Breast epithelium (tissue), 4 donors: ENCODE results near the gene GALNT3. TPM values are rescaled to one million over a fixed set of nuclear protein-coding genes. Genes with fewer than 3 reads are reported as not detected.

ENCODE experiments used
- DNase-seq, 2 donors: peaks; one replicate each; pipeline ENCODE4 v3.0.0-alpha.2; 2019; ENCODE audit warnings: low spot score in 2 of 2
- H3K27ac ChIP-seq, 2 donors: fragments of 200-600 bp; sonication (generic) in 1 of 2; one replicate each; pipeline ENCODE4 v1.5.1; 2016 to 2019; ENCODE audit warnings: mild to moderate bottlenecking in 1 of 2
- H3K27me3 ChIP-seq, 2 donors: fragments of 200-600 bp; sonication (generic) in 1 of 2; one replicate each; pipeline versions ENCODE4 v1.5.1 to v1.6.0; 2017 to 2019; ENCODE audit warnings: control low read depth in 1 of 2, mild to moderate bottlenecking in 1 of 2
- H3K36me3 ChIP-seq: fragments of 200-600 bp; one replicate; pipeline ENCODE4 v1.5.1; 2019
- H3K4me1 ChIP-seq, 2 donors: fragments of 200-600 bp; sonication (generic); one replicate each; pipeline ENCODE4 v1.5.1; 2016 to 2019; ENCODE audit warnings: control low read depth in 1 of 2
- H3K4me3 ChIP-seq, 3 donors: fragments of 200-600 bp; sonication (generic); 1 replicate in 2 of 3; 2 replicates in 1 of 3; pipeline ENCODE4 v1.5.1; 2016 to 2019; ENCODE audit warnings: mild to moderate bottlenecking in 3 of 3, moderate library complexity in 2 of 3
- H3K9me3 ChIP-seq, 2 donors: fragments of 200-600 bp; sonication (generic) in 1 of 2; one replicate each; pipeline ENCODE4 v1.5.1; 2016 to 2019; ENCODE audit warnings: control low read depth in 1 of 2
- POLR2A ChIP-seq: fragments of 450-650 bp; IDR thresholded peaks from one replicate; pipeline ENCODE4 v1.6.1; 2016; ENCODE audit warnings: antibody characterized with exemption, mild to moderate bottlenecking, moderate library complexity
- POLR2AphosphoS5 ChIP-seq, 3 donors: sonication (generic); formaldehyde crosslinking; IDR thresholded peaks; one replicate each; pipeline ENCODE4 v1.6.1; 2017; ENCODE audit warnings: antibody characterized with exemption in 3 of 3
- intact Hi-C: fragments of 100-400 bp; cut with DNase I; formaldehyde crosslinking; loops from one replicate; pipeline ENCODE4 v1.15.1; 2023; ENCODE audit warnings: low total_unique reads
- total RNA-seq, 3 donors: library from RNA; depleted of rRNA; stranded (reverse); fragments of >200 nt; gene quantifications; one replicate each; pipeline ENCODE4 v1.1.0, GENCODE V29; 2016
- TF ChIP-seq, protein P1 (sequence below), 3 donors: fragments of 450-650 bp; IDR thresholded peaks; one replicate each; pipeline ENCODE4 v1.5.1; 2016 to 2017; ENCODE audit warnings: antibody characterized with exemption in 3 of 3, mild to moderate bottlenecking in 3 of 3, moderate library complexity in 3 of 3

Gene GALNT3
- total RNA-seq, 3 donors from 2014 or later, result 2.4 to 58.5 (median 36.7) TPM

DNA sequence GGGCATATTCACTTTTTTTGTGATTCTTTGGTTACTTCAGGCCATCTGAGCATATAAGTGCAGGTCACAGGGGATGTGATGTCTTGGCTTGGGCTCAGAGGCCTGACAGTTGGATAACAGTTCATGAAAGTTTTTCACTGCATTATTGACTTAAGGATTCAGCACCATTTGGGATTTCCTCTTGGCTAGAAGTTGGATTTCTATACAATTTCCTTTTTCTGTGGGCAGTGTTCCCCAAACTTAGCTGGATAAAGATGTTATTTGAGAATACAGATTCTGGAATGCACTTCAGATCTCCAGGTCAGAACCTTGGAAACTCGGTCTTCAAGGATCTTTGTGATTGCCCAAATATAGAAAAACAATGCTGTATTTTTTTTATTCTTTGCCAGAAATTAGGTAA lies 78.0 kb downstream of the GALNT3 start:
- Histone ChIP-seq H3K4me3 (no peak overlapping the region), H3K9me3 (no peaks in the 10 kb centered on the region), H3K36me3 (no peaks in the 10 kb centered on the region), H3K4me1 (no peaks in the 10 kb centered on the region), H3K27me3 (no peaks in the 10 kb centered on the region), H3K27ac (no peak overlapping the region)
- no peak for DNase-seq
- intact Hi-C loops, result no loop called here
- no peak for TF ChIP-seq POLR2AphosphoS5 (IDR thresholded peaks at IDR 0.05)
- no peak for TF ChIP-seq POLR2A
- TF ChIP-seq, protein P1, sequence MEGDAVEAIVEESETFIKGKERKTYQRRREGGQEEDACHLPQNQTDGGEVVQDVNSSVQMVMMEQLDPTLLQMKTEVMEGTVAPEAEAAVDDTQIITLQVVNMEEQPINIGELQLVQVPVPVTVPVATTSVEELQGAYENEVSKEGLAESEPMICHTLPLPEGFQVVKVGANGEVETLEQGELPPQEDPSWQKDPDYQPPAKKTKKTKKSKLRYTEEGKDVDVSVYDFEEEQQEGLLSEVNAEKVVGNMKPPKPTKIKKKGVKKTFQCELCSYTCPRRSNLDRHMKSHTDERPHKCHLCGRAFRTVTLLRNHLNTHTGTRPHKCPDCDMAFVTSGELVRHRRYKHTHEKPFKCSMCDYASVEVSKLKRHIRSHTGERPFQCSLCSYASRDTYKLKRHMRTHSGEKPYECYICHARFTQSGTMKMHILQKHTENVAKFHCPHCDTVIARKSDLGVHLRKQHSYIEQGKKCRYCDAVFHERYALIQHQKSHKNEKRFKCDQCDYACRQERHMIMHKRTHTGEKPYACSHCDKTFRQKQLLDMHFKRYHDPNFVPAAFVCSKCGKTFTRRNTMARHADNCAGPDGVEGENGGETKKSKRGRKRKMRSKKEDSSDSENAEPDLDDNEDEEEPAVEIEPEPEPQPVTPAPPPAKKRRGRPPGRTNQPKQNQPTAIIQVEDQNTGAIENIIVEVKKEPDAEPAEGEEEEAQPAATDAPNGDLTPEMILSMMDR (IDR thresholded peaks at IDR 0.05), result no peak

DNA sequence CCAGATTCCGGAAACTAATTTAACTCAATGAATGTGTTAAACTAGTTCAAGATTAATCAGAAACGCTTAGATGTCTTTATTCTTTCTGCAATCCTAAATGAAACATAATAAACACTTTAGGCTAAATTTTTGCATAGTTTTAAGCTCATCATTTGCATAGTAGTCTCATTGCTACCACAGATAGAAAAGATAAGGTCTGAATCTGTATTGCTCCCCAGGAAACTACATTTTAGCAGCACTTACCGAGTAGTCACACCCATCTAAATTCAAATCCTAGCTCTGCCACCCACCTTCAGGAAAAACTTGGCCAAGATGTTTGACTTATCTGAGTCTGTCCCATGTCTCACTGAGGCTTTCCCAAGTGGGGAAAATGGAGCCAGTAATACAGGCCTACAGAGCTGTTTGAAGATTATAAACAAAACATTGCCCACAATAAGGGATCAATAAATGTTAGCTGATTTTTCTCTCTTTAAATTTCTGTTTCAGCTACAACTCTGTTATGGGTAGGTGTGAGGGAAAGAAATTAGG lies 87.0 kb downstream of the GALNT3 start:
- no peaks in the 10 kb centered on the region for H3K9me3 ChIP-seq
- no peak overlapping the region for H3K4me3 ChIP-seq
- no peaks in the 10 kb centered on the region for H3K36me3 ChIP-seq
- no peak for DNase-seq
- H3K4me1 ChIP-seq, result no peaks in the 10 kb centered on the region
- no peaks in the 10 kb centered on the region for H3K27me3 ChIP-seq
- TF ChIP-seq, protein P1 (IDR thresholded peaks at IDR 0.05), result no peak
- TF ChIP-seq POLR2AphosphoS5 (IDR thresholded peaks at IDR 0.05), result no peak
- no peak for TF ChIP-seq POLR2A
- intact Hi-C loops, result no loop called here
- H3K27ac ChIP-seq, result no peak overlapping the region

GRCh38 chr2:165701147-165701546 lies 92.9 kb downstream of the GALNT3 start:
- Histone ChIP-seq H3K9me3 (no peaks in the 10 kb centered on the region), H3K4me3 (no peak overlapping the region), H3K4me1 (no peaks in the 10 kb centered on the region), H3K27me3 (no peaks in the 10 kb centered on the region), H3K27ac (no peak overlapping the region), H3K36me3 (no peaks in the 10 kb centered on the region)
- DNase-seq, result no peak
- TF ChIP-seq POLR2A (no peak), POLR2AphosphoS5 (IDR thresholded peaks at IDR 0.05) (no peak)
- TF ChIP-seq, protein P1 (IDR thresholded peaks at IDR 0.05), result no peak
- intact Hi-C loops, result no loop called here

- no peak overlapping the region for H3K4me3 ChIP-seq
- H3K36me3 ChIP-seq, result no peaks in the 10 kb centered on the region
- H3K27me3 ChIP-seq, result no peaks in the 10 kb centered on the region
- H3K9me3 ChIP-seq, result no peaks in the 10 kb centered on the region
- intact Hi-C loops, result no loop called here
- TF ChIP-seq POLR2A (no peak), POLR2AphosphoS5 (IDR thresholded peaks at IDR 0.05) (no peak)
- TF ChIP-seq, protein P1 (IDR thresholded peaks at IDR 0.05), result no peak
- no peak overlapping the region for H3K27ac ChIP-seq
- H3K4me1 ChIP-seq, result no peaks in the 10 kb centered on the region
- no peak for DNase-seq
Measured at GRCh38 chr2:165700531-165700930, 93.5 kb downstream of the GALNT3 start.

DNA sequence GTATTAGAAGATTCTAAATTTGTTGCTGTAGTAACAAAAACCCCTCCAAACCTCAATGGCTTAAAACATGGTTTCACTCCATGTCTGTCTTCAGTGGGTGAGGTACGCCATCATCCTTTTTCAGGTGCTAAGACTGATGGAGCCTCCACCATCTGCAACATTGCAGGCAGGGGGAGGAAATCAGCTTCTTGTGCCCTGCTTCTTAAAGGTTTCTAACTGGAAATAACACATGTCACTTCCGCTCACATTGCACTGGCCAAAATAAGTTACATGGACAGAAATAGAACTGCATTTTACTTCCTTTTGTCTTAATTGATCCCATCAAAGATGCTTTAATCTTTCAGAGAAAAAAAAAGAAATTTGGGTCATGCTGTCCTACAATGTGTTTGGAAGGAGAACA lies 94.1 kb downstream of the GALNT3 start:
- DNase-seq, result no peak
- no peaks in the 10 kb centered on the region for H3K9me3 ChIP-seq
- no peaks in the 10 kb centered on the region for H3K27me3 ChIP-seq
- no peak overlapping the region for H3K4me3 ChIP-seq
- TF ChIP-seq, protein P1 (IDR thresholded peaks at IDR 0.05), result no peak
- no peaks in the 10 kb centered on the region for H3K36me3 ChIP-seq
- intact Hi-C loops, result no loop called here
- no peaks in the 10 kb centered on the region for H3K4me1 ChIP-seq
- no peak overlapping the region for H3K27ac ChIP-seq
